Endothelial cell of hepatic sinusoid (primary cell): ENCODE results near the gene GAS2L1.

Experiments used
- in situ Hi-C: cut with HindIII; loops from 2 replicates; pipeline ENCODE4 v1.10.0; 2017; ENCODE audit warnings: low sequenced_read_pairs

The GAS2L1 gene

GRCh38 chr22:29306175-29306834 lies at the start of gene GAS2L1:
TSS of gene GAS2L1 (plus strand) at chr22:29306650. CDS start at chr22:29308106, 1,456 bp downstream.
- in situ Hi-C loops = no loop called here

- in situ Hi-C loops = no loop called here
Measured at GRCh38 chr22:29257751-29258181, 48.7 kb upstream of the GAS2L1 start.

- in situ Hi-C loops = no loop called here
Measured at GRCh38 chr22:29258407-29259252, 47.8 kb upstream of the GAS2L1 start.

- in situ Hi-C loops = no loop called here
Measured at GRCh38 chr22:29259253-29259899, 47.1 kb upstream of the GAS2L1 start.

GRCh38 chr22:29260031-29260560 lies 46.4 kb upstream of the GAS2L1 start:
- in situ Hi-C loops = no loop called here

GRCh38 chr22:29260601-29261315 lies 45.7 kb upstream of the GAS2L1 start:
- in situ Hi-C loops = no loop called here

GRCh38 chr22:29263791-29264276 lies 42.6 kb upstream of the GAS2L1 start:
- in situ Hi-C loops = no loop called here

GRCh38 chr22:29265305-29265704 lies 41.1 kb upstream of the GAS2L1 start:
- in situ Hi-C loops = no loop called here

- in situ Hi-C loops = no loop called here
Measured at GRCh38 chr22:29265929-29266328, 40.5 kb upstream of the GAS2L1 start.

- in situ Hi-C loops = no loop called here
Measured at GRCh38 chr22:29266564-29267461, 39.6 kb upstream of the GAS2L1 start.

GRCh38 chr22:29267462-29267857 lies 39.0 kb upstream of the GAS2L1 start:
- in situ Hi-C loops = no loop called here

- in situ Hi-C loops = no loop called here
Measured at GRCh38 chr22:29267858-29268510, 38.5 kb upstream of the GAS2L1 start, which contains the start of the genes EWSR1 and RHBDD3. TSS of gene EWSR1 (plus strand) at chr22:29268268. CDS start at chr22:29268337, 69 bp downstream. TSS of gene RHBDD3 (minus strand) at chr22:29267981. CDS start at chr22:29265626, 2,355 bp downstream.

GRCh38 chr22:29268511-29269229 lies 37.8 kb upstream of the GAS2L1 start:
- in situ Hi-C loops = no loop called here

- in situ Hi-C loops = no loop called here
Measured at GRCh38 chr22:29269230-29269604, 37.2 kb upstream of the GAS2L1 start.

- in situ Hi-C loops = no loop called here
Measured at GRCh38 chr22:29269731-29270474, 36.5 kb upstream of the GAS2L1 start.

GRCh38 chr22:29270475-29271271 lies 35.8 kb upstream of the GAS2L1 start:
- in situ Hi-C loops = no loop called here

GRCh38 chr22:29272624-29273023 lies 33.8 kb upstream of the GAS2L1 start:
- in situ Hi-C loops = no loop called here
